H1 (cell line): ENCODE data around the gene ZSWIM9. TPM values are rescaled to one million over a fixed set of nuclear protein-coding genes. Genes with fewer than 3 reads are reported as not detected.

Experiments used
- CTCF ChIA-PET: fragments of 300-600 bp; sonication (Branson Sonifier 250); formaldehyde crosslinking; loops from one replicate; lab custom pipeline; 2021; ENCODE audit not compliant: partially characterized antibody; lab: Charles Lee
- POLR2A ChIA-PET: fragments of 300-600 bp; sonication (Branson Sonifier 250); formaldehyde crosslinking; loops from one replicate; lab custom pipeline; 2021; ENCODE audit warnings: inconsistent platforms; ENCODE audit not compliant: partially characterized antibody; lab: Charles Lee
- DNase-seq, 2 experiments: peaks; one replicate each; pipeline versions ENCODE4 v3.0.0 to v3.0.0-alpha.2; 2010 to 2022; ENCODE audit warnings: low spot score in 2 of 2, low read depth in 1 of 2, mixed read lengths in 1 of 2
- FAIRE-seq: peaks from 2 replicates; lab custom pipeline; 2011; peaks lifted over from hg19 to GRCh38; lab: Jason Lieb, UNC
- H2AFZ ChIP-seq: 2 replicates; pipeline ENCODE4 v1.8.1; 2012; ENCODE audit warnings: low read length, inconsistent platforms
- H2AK5ac ChIP-seq: 2 replicates; pipeline ENCODE4 v1.6.1; 2013; ENCODE audit warnings: low read depth, low read length
- H2BK120ac ChIP-seq: replicated peaks from 2 replicates; pipeline ENCODE3; 2013; ENCODE audit warnings: low read depth, low read length, inconsistent platforms
- H2BK12ac ChIP-seq: 2 replicates; pipeline ENCODE4 v1.6.1; 2013; ENCODE audit warnings: low read depth, low read length
- H2BK15ac ChIP-seq: 2 replicates; pipeline ENCODE4 v1.6.1; 2013; ENCODE audit warnings: low read length
- H2BK20ac ChIP-seq: 2 replicates; pipeline ENCODE4 v1.6.1; 2013; ENCODE audit warnings: low read length
- H2BK5ac ChIP-seq: 2 replicates; pipeline ENCODE4 v1.6.1; 2013; ENCODE audit warnings: low read depth, low read length
- H3K14ac ChIP-seq: 2 replicates; pipeline ENCODE4 v1.6.1; 2013; ENCODE audit warnings: inconsistent platforms; ENCODE audit not compliant: insufficient read length
- H3K18ac ChIP-seq: 2 replicates; pipeline ENCODE4 v1.6.1; 2013; ENCODE audit warnings: low read length; ENCODE audit errors: extremely low read depth
- H3K23ac ChIP-seq: 2 replicates; pipeline ENCODE4 v1.6.1; 2013; ENCODE audit warnings: inconsistent platforms; ENCODE audit not compliant: insufficient read length
- H3K23me2 ChIP-seq: 2 replicates; pipeline ENCODE4 v1.6.1; 2013; ENCODE audit warnings: low read depth, low read length
- H3K27ac ChIP-seq: 2 replicates; pipeline ENCODE4 v1.6.1; 2011; ENCODE audit warnings: low read depth, low read length, inconsistent platforms
- H3K27me3 ChIP-seq, 4 experiments: replicated peaks in 1 of 4; 1 replicate in 1 of 4; 2 replicates in 3 of 4; pipeline versions ENCODE4 v1.6.1 to v1.8.1; 2011 to 2013; ENCODE audit warnings: low read length in 3 of 4, mild to moderate bottlenecking in 3 of 4, inconsistent platforms in 2 of 4, mixed read lengths in 2 of 4, moderate library complexity in 1 of 4; ENCODE audit not compliant: control insufficient read depth in 3 of 4, insufficient read depth in 3 of 4; ENCODE audit errors: extremely low read depth in 1 of 4
- H3K36me3 ChIP-seq, 4 experiments: 2 replicates each; pipeline versions ENCODE4 v1.6.1 to v1.8.1; 2011 to 2013; ENCODE audit warnings: mild to moderate bottlenecking in 4 of 4, low read length in 3 of 4, moderate library complexity in 2 of 4, control low read depth in 1 of 4, inconsistent platforms in 1 of 4; ENCODE audit not compliant: insufficient read depth in 4 of 4, control insufficient read depth in 2 of 4
- H3K4ac ChIP-seq: replicated peaks from 2 replicates; pipeline ENCODE3; 2013; ENCODE audit warnings: low read length, low read depth, mixed read lengths, inconsistent platforms; ENCODE audit not compliant: insufficient read length
- H3K4me1 ChIP-seq, 4 experiments: replicated peaks in 1 of 4; 1 replicate in 1 of 4; 2 replicates in 3 of 4; pipeline versions ENCODE4 v1.6.1 to v1.8.1; 2011 to 2013; ENCODE audit warnings: low read length in 3 of 4, inconsistent platforms in 2 of 4, mixed read lengths in 1 of 4; ENCODE audit not compliant: insufficient read depth in 4 of 4, control insufficient read depth in 3 of 4
- H3K4me2 ChIP-seq, 2 experiments: 2 replicates each; pipeline versions ENCODE4 v1.6.1 to v1.8.1; 2011 to 2013; ENCODE audit warnings: low read depth in 2 of 2, low read length in 2 of 2, control low read depth in 1 of 2, inconsistent platforms in 1 of 2, mild to moderate bottlenecking in 1 of 2; ENCODE audit not compliant: insufficient read depth in 1 of 2
- H3K4me3 ChIP-seq, 4 experiments: fragments of 200-600, 300-600 bp in 1 of 4; sonication (generic), shearing (Covaris generic), sonication (Bioruptor Twin) in 1 of 4; 2 replicates each; pipeline versions ENCODE4 v1.5.1 to v1.8.1; 2011 to 2016; ENCODE audit warnings: low read length in 4 of 4, low read depth in 3 of 4, control low read depth in 2 of 4, inconsistent platforms in 2 of 4, mild to moderate bottlenecking in 2 of 4, mixed read lengths in 1 of 4, moderate library complexity in 1 of 4; ENCODE audit not compliant: insufficient read depth in 2 of 4; ENCODE audit errors: extremely low read depth in 1 of 4
- H3K56ac ChIP-seq: replicated peaks from 2 replicates; pipeline ENCODE3; 2013; ENCODE audit warnings: low read depth, mild to moderate bottlenecking, mixed read lengths, low read length, inconsistent platforms; ENCODE audit not compliant: insufficient read length
- H3K79me1 ChIP-seq: 2 replicates; pipeline ENCODE4 v1.6.1; 2013; ENCODE audit warnings: low read depth, low read length, control low read depth
- H3K79me2 ChIP-seq, 2 experiments: 2 replicates each; pipeline versions ENCODE4 v1.6.1 to v1.8.1; 2012 to 2013; ENCODE audit warnings: low read length in 2 of 2, mild to moderate bottlenecking in 2 of 2, inconsistent platforms in 1 of 2; ENCODE audit not compliant: insufficient read depth in 2 of 2, control insufficient read depth in 1 of 2
- H3K9ac ChIP-seq, 4 experiments: replicated peaks in 1 of 4; 1 replicate in 1 of 4; 2 replicates in 3 of 4; pipeline versions ENCODE4 v1.6.1 to v1.8.1; 2011 to 2013; ENCODE audit warnings: low read depth in 3 of 4, low read length in 3 of 4, control low read depth in 2 of 4, mild to moderate bottlenecking in 2 of 4, moderate library complexity in 2 of 4, inconsistent platforms in 1 of 4; ENCODE audit errors: extremely low read depth in 1 of 4
- H3K9me3 ChIP-seq, 2 experiments: 2 replicates each; pipeline versions ENCODE4 v1.6.1 to v1.8.1; 2012 to 2013; ENCODE audit warnings: mild to moderate bottlenecking in 2 of 2, moderate library complexity in 2 of 2, control low read depth in 1 of 2, inconsistent platforms in 1 of 2, low read depth in 1 of 2, low read length in 1 of 2, mixed read lengths in 1 of 2; ENCODE audit not compliant: insufficient read depth in 2 of 2
- H4K20me1 ChIP-seq, 2 experiments: replicated peaks in 1 of 2; 2 replicates each; pipeline versions ENCODE3 to v1.8.1; 2011 to 2013; ENCODE audit warnings: inconsistent platforms in 2 of 2, low read length in 2 of 2, mild to moderate bottlenecking in 1 of 2; ENCODE audit not compliant: insufficient read depth in 2 of 2, control insufficient read depth in 1 of 2
- H4K5ac ChIP-seq: 2 replicates; pipeline ENCODE4 v1.6.1; 2013; ENCODE audit warnings: low read length, low read depth, mixed read lengths, inconsistent platforms; ENCODE audit not compliant: insufficient read length
- H4K8ac ChIP-seq: 2 replicates; pipeline ENCODE4 v1.8.0; 2013; ENCODE audit warnings: mild to moderate bottlenecking, moderate library complexity, low read length, inconsistent platforms; ENCODE audit not compliant: insufficient read depth; ENCODE audit errors: extremely low read depth
- H4K91ac ChIP-seq: replicated peaks from 2 replicates; pipeline ENCODE3; 2013; ENCODE audit warnings: low read length, mixed read lengths, inconsistent platforms; ENCODE audit not compliant: insufficient read length
- CBX8 ChIP-seq: fragments of 300-800, 300-1000 bp; sonication (generic); IDR thresholded peaks from 2 replicates; pipeline ENCODE4 v1.7.1; 2016; ENCODE audit warnings: low read depth, low read length, borderline replicate concordance
- CHD1 ChIP-seq: IDR thresholded peaks from 2 replicates; pipeline ENCODE4 v1.6.1; 2012; ENCODE audit warnings: low read depth, low read length, improper control_type of control experiment
- CTBP2 ChIP-seq: IDR thresholded peaks from 2 replicates; pipeline ENCODE4 v1.7.0; 2011; ENCODE audit warnings: borderline replicate concordance, mild to moderate bottlenecking, moderate library complexity, mixed read lengths, low read length; ENCODE audit not compliant: insufficient read depth, insufficient read length
- EP300 ChIP-seq, 2 experiments: IDR thresholded peaks; 1 replicate in 1 of 2; 2 replicates in 1 of 2; pipeline ENCODE4 v1.6.1; 2011 to 2012; ENCODE audit warnings: low read depth in 2 of 2, low read length in 2 of 2, mild to moderate bottlenecking in 2 of 2, borderline replicate concordance in 1 of 2, inconsistent platforms in 1 of 2, moderate library complexity in 1 of 2
- KDM5A ChIP-seq: fragments of 200-600 bp; IDR thresholded peaks from 2 replicates; pipeline ENCODE4 v1.7.1; 2012; ENCODE audit warnings: mild to moderate bottlenecking, low read length, inconsistent platforms, mixed read lengths
- MAFK ChIP-seq: IDR thresholded peaks from 2 replicates; pipeline ENCODE4 v1.6.1; 2012; ENCODE audit warnings: low read depth, mild to moderate bottlenecking, improper control_type of control experiment, low read length
- NANOG ChIP-seq: IDR thresholded peaks from 2 replicates; pipeline ENCODE4 v1.6.1; 2011; ENCODE audit warnings: low read length, low read depth, mild to moderate bottlenecking, inconsistent platforms; ENCODE audit not compliant: insufficient read depth, poor library complexity, severe bottlenecking
- POLR2A ChIP-seq, 2 experiments: IDR thresholded peaks; 1 replicate in 1 of 2; 2 replicates in 1 of 2; pipeline ENCODE4 v1.6.1; 2011; ENCODE audit warnings: low read depth in 2 of 2, low read length in 2 of 2, mild to moderate bottlenecking in 2 of 2; ENCODE audit errors: control extremely low read depth in 1 of 2
- RXRA ChIP-seq: IDR thresholded peaks from 2 replicates; pipeline ENCODE4 v1.6.1; 2011; ENCODE audit warnings: low read depth, mild to moderate bottlenecking, low read length, moderate library complexity; ENCODE audit not compliant: insufficient read depth
- SRF ChIP-seq: IDR thresholded peaks from 2 replicates; pipeline ENCODE4 v1.6.1; 2011; ENCODE audit warnings: mild to moderate bottlenecking, low read depth, low read length, moderate library complexity
- TBP ChIP-seq: IDR thresholded peaks from 2 replicates; pipeline ENCODE4 v1.6.1; 2011; ENCODE audit warnings: low read depth, low read length, improper control_type of control experiment
- YY1 ChIP-seq: IDR thresholded peaks from 2 replicates; pipeline ENCODE4 v1.6.1; 2011; ENCODE audit warnings: low read depth, mild to moderate bottlenecking, low read length
- WGBS, 2 experiments: shearing (Covaris generic) in 1 of 2; methylation state at CpG; one replicate each; pipeline versions ENCODE4 v1.1.6 to v1.1.7; 2013 to 2015; ENCODE audit warnings: low lambda C conversion rate in 2 of 2, mixed read lengths in 2 of 2, inconsistent platforms in 1 of 2, low coverage in 1 of 2, missing lambda C conversion rate in 1 of 2; ENCODE audit not compliant: insufficient replicate concordance in 2 of 2, insufficient coverage in 1 of 2, insufficient read length in 1 of 2; ENCODE audit errors: extremely low coverage in 1 of 2, missing lambda C conversion rate in 1 of 2; 5-methylcytosine and 5-hydroxymethylcytosine counted together
- polyA plus RNA-seq, 7 experiments: library from polyadenylated mRNA; depleted of rRNA in 3 of 7; stranded (reverse) in 5 of 7; unstranded in 2 of 7; fragments of >200 nt in 5 of 7; fragments of 200-250 nt in 2 of 7; gene quantifications; 1 replicate in 5 of 7; 2 replicates in 1 of 7; 4 replicates in 1 of 7; pipeline versions ENCODE4 v1.2.1 to v1.2.3, GENCODE V29; 2011 to 2013; ENCODE audit warnings: missing spikeins in 2 of 7, mixed read lengths in 2 of 7
- total RNA-seq: library from RNA; stranded (reverse); fragmentation: NEBNext Ultra II Directional; extraction: Animal tissue kit (Norgen Biotek cat#: 25700); gene quantifications from 2 replicates; pipeline ENCODE4 v1.2.1, GENCODE V29; 2021

ZSWIM9 gene
- total and polyA plus RNA-seq, 2 of the 8 experiments (the other 6 are each of a cell fraction or from before 2014, with no cell fraction given), result 1.5 to 10.4 TPM

- WGBS, 2 experiments, result 90% methylated on average over 5 of the region's 5 CpGs; no CpG with 5 or more reads in 1 of the 2 experiments
- CTCF ChIA-PET, result no interaction called here
- no peaks in the 10 kb centered on the region for H3K9me3 ChIP-seq
- H3K4me1 ChIP-seq, result no peaks in the 10 kb centered on the region; a peak in 1 of 7 replicates
- H3K27me3 ChIP-seq, result no peaks in the 10 kb centered on the region
- no peak for TF ChIP-seq EP300 (IDR thresholded peaks at IDR 0.05; ENCODE audit: borderline replicate concordance in 1 of 2, low read depth in 2 of 2, low read length in 2 of 2)
- no peak for TF ChIP-seq KDM5A
- TF ChIP-seq CBX8, result no peak
- no peak for TF ChIP-seq MAFK
- no peak for TF ChIP-seq CHD1
- TF ChIP-seq NANOG, result no peak
- TF ChIP-seq CTBP2, result no peak
- TF ChIP-seq TBP, result no peak
- TF ChIP-seq YY1, result no peak
- no peak for TF ChIP-seq RXRA
- TF ChIP-seq POLR2A (IDR thresholded peaks at IDR 0.05; ENCODE audit: control extremely low read depth in 1 of 2, low read depth in 2 of 2, low read length in 2 of 2), result no peak
- TF ChIP-seq SRF, result no peak
- H2AFZ ChIP-seq, result no peak overlapping the region
- POLR2A ChIA-PET, result interaction anchor here (1.1 kb wide), 1 partner anchor 12 kb away, joined by 3 read pairs; no protein-coding TSS in a partner anchor
- no peak overlapping the region for H2AK5ac ChIP-seq
- no peaks in the 10 kb centered on the region for H3K23me2 ChIP-seq
- no peak for DNase-seq
- H3K36me3 ChIP-seq, result no peaks in the 10 kb centered on the region
- H3K56ac ChIP-seq, result no peak overlapping the region
- no peak overlapping the region for H3K4ac ChIP-seq
- no peak overlapping the region for H2BK120ac ChIP-seq
- no peak for FAIRE-seq
- no peak overlapping the region for H3K9ac ChIP-seq
- H3K4me2 ChIP-seq, result no peak overlapping the region
- H3K79me1 ChIP-seq, result no peaks in the 10 kb centered on the region
- no peak overlapping the region for H3K27ac ChIP-seq
- H3K14ac ChIP-seq, result no peak overlapping the region
- H3K23ac ChIP-seq, result no peak overlapping the region
- H3K18ac ChIP-seq, result no peak overlapping the region
- no peak overlapping the region for H4K5ac ChIP-seq
- H4K8ac ChIP-seq, result no peak overlapping the region
- H3K79me2 ChIP-seq, result no peaks in the 10 kb centered on the region
- no peaks in the 10 kb centered on the region for H4K20me1 ChIP-seq
- no peak overlapping the region for H2BK15ac ChIP-seq
- H3K4me3 ChIP-seq, result no peak overlapping the region
- H4K91ac ChIP-seq, result no peak overlapping the region
- no peak overlapping the region for H2BK20ac ChIP-seq
- no peak overlapping the region for H2BK12ac ChIP-seq
- H2BK5ac ChIP-seq, result no peak overlapping the region
These were observed 51.1 kb downstream of the ZSWIM9 start for GRCh38 chr19:48221628-48222027.
